Cardiac muscle cell (in vitro differentiated cells and primary cell): Measurements from ENCODE around the gene ARRDC5. TPM values are rescaled to one million over a fixed set of nuclear protein-coding genes. Genes with fewer than 3 reads are reported as not detected.
A peak's percentile ranks its signal among the peaks of the same experiment; 100 is the strongest.

Experiments used
- DNase-seq, 2 donors: peaks; one replicate each; pipeline versions ENCODE4 v3.0.0 to v3.0.0-alpha.2; 2010 to 2017; ENCODE audit warnings: low read depth in 1 of 2, low spot score in 1 of 2
- H3K27ac ChIP-seq: fragments of 200-600 bp; sonication (generic); 2 replicates; pipeline ENCODE4 v1.5.1; 2016
- H3K27me3 ChIP-seq: fragments of 200-600 bp; sonication (generic); 2 replicates; pipeline ENCODE4 v1.6.0; 2016; ENCODE audit warnings: control low read depth
- H3K36me3 ChIP-seq: fragments of 200-600 bp; sonication (generic); 2 replicates; pipeline ENCODE4 v1.5.1; 2016; ENCODE audit warnings: control low read depth
- H3K4me1 ChIP-seq: fragments of 200-600 bp; sonication (generic); 2 replicates; pipeline ENCODE4 v1.8.1; 2017; ENCODE audit warnings: low read depth, mild to moderate bottlenecking, mixed run types
- H3K4me3 ChIP-seq: fragments of 200-600 bp; sonication (generic); 2 replicates; pipeline ENCODE4 v1.5.1; 2016; ENCODE audit warnings: mild to moderate bottlenecking
- H3K9me3 ChIP-seq: fragments of 200-600 bp; sonication (generic); 2 replicates; pipeline ENCODE4 v1.5.1; 2017; ENCODE audit warnings: low read depth, mild to moderate bottlenecking, control low read depth
- CTCF ChIP-seq: IDR thresholded peaks from 2 replicates; pipeline ENCODE4 v1.5.1; 2012; ENCODE audit warnings: low read depth, mild to moderate bottlenecking, low read length
- polyA plus RNA-seq: library from polyadenylated mRNA; unstranded; fragments of >200 nt; fragmentation: Nextera tagmentation; extraction: Ambion mirVana; gene quantifications from 2 replicates; pipeline ENCODE4 v1.2.1, GENCODE V29; 2016
- total RNA-seq: library from RNA; depleted of rRNA; stranded (reverse); fragments of >200 nt; gene quantifications from 2 replicates; pipeline ENCODE4 v1.2.3, GENCODE V29; 2016

Gene ARRDC5
- total and polyA plus RNA-seq, 2 experiments from 2014 or later, result not detected

DNA sequence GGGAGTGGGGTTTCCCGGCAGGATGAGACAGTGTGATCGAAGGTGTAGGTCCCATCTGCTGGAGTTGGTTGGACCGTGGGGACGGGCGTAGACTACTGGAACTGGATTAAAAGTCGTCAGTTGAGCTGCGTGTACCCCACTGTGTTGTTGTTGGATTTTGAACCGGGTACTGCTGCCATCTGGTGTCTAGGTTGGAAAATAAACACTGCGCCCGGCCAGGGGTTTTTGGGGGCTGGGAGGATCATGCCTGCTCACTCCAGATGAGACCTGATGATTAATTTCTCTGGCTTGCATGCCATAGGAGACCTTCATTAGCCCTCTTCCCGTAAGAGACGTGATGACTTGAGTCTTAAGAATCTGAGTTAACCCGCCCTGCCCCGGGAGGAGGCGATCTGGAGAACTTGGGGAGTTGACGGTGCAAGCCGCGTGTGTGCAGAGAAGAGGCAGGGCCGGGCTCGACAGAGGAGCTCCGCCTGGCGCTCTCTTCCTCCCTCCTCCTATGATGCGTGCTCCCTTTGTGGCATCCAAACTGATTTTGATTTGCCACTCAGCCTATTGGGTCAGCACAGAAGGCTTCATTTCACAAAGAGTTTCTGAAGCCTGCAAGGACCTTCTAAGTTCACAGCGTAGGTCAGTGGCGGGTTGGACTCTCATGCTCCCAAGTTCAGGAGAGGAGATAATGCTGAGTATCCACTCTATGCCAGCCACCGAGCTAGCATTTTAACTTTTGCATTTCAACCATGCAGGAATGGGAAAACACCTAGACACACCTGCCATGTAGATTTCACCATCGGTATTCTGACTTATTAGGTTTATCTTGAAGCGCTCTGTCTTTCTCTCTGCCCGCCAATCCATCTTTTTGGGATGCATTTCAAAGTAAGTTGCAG is 9.3 kb upstream of the ARRDC5 start:
- H3K9me3 ChIP-seq, result no peaks in the 10 kb centered on the region
- DNase-seq, result peak; percentile 57 to 99
- TF ChIP-seq CTCF, result peak; percentile 71
- H3K27ac ChIP-seq, result no peak overlapping the region
- H3K4me3 ChIP-seq, result no peak overlapping the region
- no peaks in the 10 kb centered on the region for H3K36me3 ChIP-seq
- H3K27me3 ChIP-seq, result no peaks in the 10 kb centered on the region
- peaks cover 3% of the 10 kb centered on the region for H3K4me1 ChIP-seq

DNA sequence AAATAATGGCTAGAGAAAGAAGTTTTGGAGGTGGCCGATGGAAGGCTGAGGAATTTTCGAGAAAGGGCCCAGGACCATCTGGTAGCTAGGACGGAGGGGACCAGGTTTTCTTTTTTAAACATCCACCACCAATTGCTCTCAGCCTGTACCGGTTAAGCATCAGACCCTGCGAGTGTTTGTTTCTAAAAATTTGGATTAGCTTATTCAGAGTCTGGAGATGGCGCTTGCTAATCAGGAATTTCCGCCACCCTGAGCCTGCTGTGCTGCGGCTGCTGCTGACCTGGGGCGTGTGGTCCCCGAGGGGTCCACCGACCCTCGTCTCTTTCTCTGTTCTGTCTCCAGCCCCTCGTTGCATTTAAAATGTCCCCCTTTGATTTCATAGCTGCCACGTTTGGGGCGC is 8.6 kb upstream of the ARRDC5 start:
- no peaks in the 10 kb centered on the region for H3K36me3 ChIP-seq
- no peaks in the 10 kb centered on the region for H3K27me3 ChIP-seq
- DNase-seq, result peak in 1 of 2 donors; percentile 21
- no peak overlapping the region for H3K4me3 ChIP-seq
- no peak overlapping the region for H3K27ac ChIP-seq
- H3K4me1 ChIP-seq, result peaks cover 3% of the 10 kb centered on the region
- no peak for TF ChIP-seq CTCF
- H3K9me3 ChIP-seq, result no peaks in the 10 kb centered on the region

DNA sequence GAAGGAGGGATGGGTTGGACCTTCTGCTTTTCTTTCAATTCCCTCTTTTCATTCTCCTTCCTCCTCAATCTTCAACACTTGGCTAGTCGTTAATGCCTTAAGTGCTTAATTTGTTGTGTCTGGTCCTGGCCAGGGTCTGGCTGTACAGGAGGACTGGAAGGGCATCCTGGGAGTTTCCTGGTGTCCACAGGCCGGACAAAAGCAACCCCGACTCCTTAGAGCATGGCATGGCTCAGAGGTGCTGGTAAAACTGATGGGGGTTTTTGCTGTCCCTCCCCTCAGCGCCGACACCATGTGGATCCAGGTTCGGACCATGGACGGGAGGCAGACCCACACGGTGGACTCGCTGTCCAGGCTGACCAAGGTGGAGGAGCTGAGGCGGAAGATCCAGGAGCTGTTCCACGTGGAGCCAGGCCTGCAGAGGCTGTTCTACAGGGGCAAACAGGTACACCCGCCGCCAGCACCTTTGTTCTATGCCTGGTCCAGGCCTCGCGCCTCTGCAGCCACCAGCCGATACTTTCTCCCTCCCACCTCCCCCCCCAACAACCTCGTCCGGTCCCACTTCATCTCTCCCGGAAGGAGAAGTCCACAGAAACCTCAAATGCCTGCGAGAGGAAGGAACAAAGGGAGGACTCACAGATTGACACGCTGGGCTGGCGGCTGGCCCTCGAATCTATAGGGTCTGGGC is 8.0 kb upstream of the ARRDC5 start:
- peaks cover 3% of the 10 kb centered on the region for H3K4me1 ChIP-seq
- H3K27me3 ChIP-seq, result no peaks in the 10 kb centered on the region
- H3K4me3 ChIP-seq, result peak overlapping the region; percentile 52
- no peaks in the 10 kb centered on the region for H3K36me3 ChIP-seq
- peak in 1 of 2 donors; percentile 75 for DNase-seq
- H3K9me3 ChIP-seq, result no peaks in the 10 kb centered on the region
- TF ChIP-seq CTCF, result no peak
- H3K27ac ChIP-seq, result no peak overlapping the region

GRCh38 chr19:4909897-4910593 is 7.3 kb upstream of the ARRDC5 start:
- Histone ChIP-seq H3K9me3 (no peaks in the 10 kb centered on the region), H3K27ac (no peak overlapping the region), H3K4me3 (peak overlapping the region; percentile 52), H3K27me3 (no peaks in the 10 kb centered on the region), H3K36me3 (no peaks in the 10 kb centered on the region), H3K4me1 (peaks cover 3% of the 10 kb centered on the region)
- peak; percentile 91 to 96 for DNase-seq
- no peak for TF ChIP-seq CTCF

- TF ChIP-seq CTCF, result no peak
- Histone ChIP-seq H3K4me1 (peaks cover 3% of the 10 kb centered on the region), H3K36me3 (no peaks in the 10 kb centered on the region), H3K9me3 (no peaks in the 10 kb centered on the region), H3K4me3 (peak within 1 kb of the TSS; percentile 52), H3K27ac (no peak within 1 kb of the TSS), H3K27me3 (no peaks in the 10 kb centered on the region)
- peak in 1 of 2 donors; percentile 18 for DNase-seq
Measured at GRCh38 chr19:4909156-4909896, 6.6 kb upstream of the ARRDC5 start, which contains the start of gene UHRF1. UHRF1 (plus strand) TSS chr19:4909501; CDS start chr19:4910886, 1,385 bp downstream.
